GM18505 (cell line): ENCODE results near the gene CYP4F8.
"Not testable (repeated sequence)": the region's sequence is repeated elsewhere in the genome, so short reads cannot be mapped to it uniquely, and the experiment has no call there.

Source experiments
- ATAC-seq: cut with Tn5 transposase; IDR thresholded peaks from one replicate; pipeline ENCODE4 v1.9.1; 2021; ENCODE audit not compliant: unreplicated experiment
- POLR2A ChIP-seq: IDR thresholded peaks from 4 replicates; pipeline ENCODE4 v1.6.1; 2011; ENCODE audit warnings: borderline replicate concordance; ENCODE audit not compliant: insufficient read depth, insufficient read length; ENCODE audit errors: extremely low read depth

The CYP4F8 gene

GRCh38 chr19:15673176-15673654 lies 58.2 kb downstream of the CYP4F8 start:
- no peak for ATAC-seq
- no peak for TF ChIP-seq POLR2A

GRCh38 chr19:15675560-15675959 lies 60.5 kb downstream of the CYP4F8 start:
- no peak for TF ChIP-seq POLR2A
- no peak for ATAC-seq

- TF ChIP-seq POLR2A: no peak
- ATAC-seq: no peak
Measured at GRCh38 chr19:15679089-15679488, 64.1 kb downstream of the CYP4F8 start.

- not testable (repeated sequence) for ATAC-seq
Measured at GRCh38 chr19:15679865-15680264, 64.8 kb downstream of the CYP4F8 start.
